Measurements from ENCODE around the gene TPRA1.
"Not testable (repeated sequence)": the region's sequence is repeated elsewhere in the genome, so short reads cannot be mapped to it uniquely, and the experiment has no call there.

Gene TPRA1

GRCh38 chr3:127616836-127617605 lies 26.5 kb upstream of the TPRA1 start:
- no peak for DNase-seq (ENCODE audit: low read depth)

GRCh38 chr3:127615631-127616305 lies 25.2 kb upstream of the TPRA1 start:
- no peak for DNase-seq (ENCODE audit: low read depth)

- no peak for DNase-seq (ENCODE audit: low read depth)
Measured at GRCh38 chr3:127614928-127615589, 24.5 kb upstream of the TPRA1 start.

- DNase-seq (ENCODE audit: low read depth) = no peak
Measured at GRCh38 chr3:127613406-127613805, 22.9 kb upstream of the TPRA1 start.

GRCh38 chr3:127612966-127613365 lies 22.4 kb upstream of the TPRA1 start:
- no peak for DNase-seq (ENCODE audit: low read depth)

- DNase-seq (ENCODE audit: low read depth) = no peak
Measured at GRCh38 chr3:127611251-127611650, 20.7 kb upstream of the TPRA1 start.

- DNase-seq (ENCODE audit: low read depth) = no peak
Measured at GRCh38 chr3:127610105-127610504, 19.6 kb upstream of the TPRA1 start.

- no peak for DNase-seq (ENCODE audit: low read depth)
Measured at GRCh38 chr3:127608362-127608718, 17.8 kb upstream of the TPRA1 start.

GRCh38 chr3:127607675-127608361 lies 17.3 kb upstream of the TPRA1 start:
- DNase-seq (ENCODE audit: low read depth) = no peak

GRCh38 chr3:127606981-127607595 lies 16.6 kb upstream of the TPRA1 start:
- DNase-seq (ENCODE audit: low read depth) = no peak

GRCh38 chr3:127606086-127606805 lies 15.7 kb upstream of the TPRA1 start:
- DNase-seq (ENCODE audit: low read depth) = no peak

- not testable (repeated sequence) for DNase-seq (ENCODE audit: low read depth)
Measured at GRCh38 chr3:127605547-127605946, 15.0 kb upstream of the TPRA1 start.

- DNase-seq (ENCODE audit: low read depth) = no peak
Measured at GRCh38 chr3:127604546-127605165, 14.1 kb upstream of the TPRA1 start.

- DNase-seq (ENCODE audit: low read depth) = no peak
Measured at GRCh38 chr3:127604035-127604434, 13.5 kb upstream of the TPRA1 start.

- no peak for DNase-seq (ENCODE audit: low read depth)
Measured at GRCh38 chr3:127600749-127601456, 10.4 kb upstream of the TPRA1 start.

- DNase-seq (ENCODE audit: low read depth) = no peak
Measured at GRCh38 chr3:127598841-127599570, 8.5 kb upstream of the TPRA1 start.

GRCh38 chr3:127597020-127597771 lies 6.7 kb upstream of the TPRA1 start:
- no peak for DNase-seq (ENCODE audit: low read depth)

GRCh38 chr3:127595303-127595702 lies 4.8 kb upstream of the TPRA1 start:
- DNase-seq (ENCODE audit: low read depth) = no peak

- DNase-seq (ENCODE audit: low read depth) = no peak
Measured at GRCh38 chr3:127593178-127593577, 2.6 kb upstream of the TPRA1 start.
